CD4-positive, alpha-beta T cell (primary cell): ENCODE measurements around the gene RBMS3. TPM values are rescaled to one million over a fixed set of nuclear protein-coding genes. Genes with fewer than 3 reads are reported as not detected.

Experiments
- ATAC-seq: fragments of 200-7000 bp; cut with Tn5 transposase; one replicate; pipeline ENCODE4 v1.10.0; 2022; ENCODE audit warnings: mild to moderate bottlenecking; ENCODE audit not compliant: poor library complexity
- CTCF ChIA-PET: fragments of 350-600 bp; sonication (Branson Sonifier 250); formaldehyde crosslinking; loops from one replicate; lab custom pipeline; 2021; ENCODE audit warnings: antibody characterized with exemption, inconsistent platforms; lab: Charles Lee
- POLR2A ChIA-PET: fragments of 350-600 bp; sonication (Branson Sonifier 250); formaldehyde crosslinking; loops from one replicate; lab custom pipeline; 2021; ENCODE audit warnings: antibody characterized with exemption, inconsistent platforms; lab: Charles Lee
- DNase-seq, 14 experiments: peaks; one replicate each; pipeline ENCODE4 v3.0.0-alpha.2; 2013 to 2020; ENCODE audit warnings: mixed read lengths in 2 of 14
- H3K27ac ChIP-seq, 2 donors: one replicate each; pipeline versions ENCODE4 v1.5.1 to v1.7.0; 2013; ENCODE audit warnings: low read length in 2 of 2, low read depth in 1 of 2, mild to moderate bottlenecking in 1 of 2
- H3K27me3 ChIP-seq, 2 experiments: 1 replicate in 1 of 2; 2 replicates in 1 of 2; pipeline versions ENCODE4 v1.6.1 to v1.7.0; 2013; ENCODE audit warnings: low read length in 2 of 2, control low read depth in 1 of 2, mild to moderate bottlenecking in 1 of 2, moderate library complexity in 1 of 2; ENCODE audit not compliant: insufficient read depth in 2 of 2, control insufficient read depth in 1 of 2
- H3K36me3 ChIP-seq: one replicate; pipeline ENCODE4 v1.6.1; 2013; ENCODE audit warnings: low read length, control low read depth; ENCODE audit not compliant: insufficient read depth
- H3K4me1 ChIP-seq: one replicate; pipeline ENCODE4 v1.6.1; 2013; ENCODE audit warnings: low read length, control low read depth; ENCODE audit not compliant: insufficient read depth
- H3K4me3 ChIP-seq: one replicate; pipeline ENCODE4 v1.5.1; 2013; ENCODE audit warnings: mild to moderate bottlenecking, low read length, moderate library complexity
- H3K9me3 ChIP-seq, 2 experiments: 1 replicate in 1 of 2; 2 replicates in 1 of 2; pipeline versions ENCODE4 v1.6.1 to v1.7.0; 2013; ENCODE audit warnings: low read length in 2 of 2, mild to moderate bottlenecking in 2 of 2, control low read depth in 1 of 2, moderate library complexity in 1 of 2; ENCODE audit not compliant: control insufficient read depth in 1 of 2, insufficient read depth in 1 of 2
- H3K27ac Mint-ChIP-seq: one replicate; pipeline ENCODE4 v1.8.0; 2020; ENCODE audit warnings: mixed read lengths
- H3K27me3 Mint-ChIP-seq: one replicate; pipeline ENCODE4 v1.8.0; 2021; ENCODE audit warnings: mixed read lengths
- H3K36me3 Mint-ChIP-seq: one replicate; pipeline ENCODE4 v1.8.0; 2021; ENCODE audit warnings: low read depth, mixed read lengths
- H3K4me1 Mint-ChIP-seq: one replicate; pipeline ENCODE4 v1.8.0; 2021; ENCODE audit warnings: low read depth, mixed read lengths
- H3K4me3 Mint-ChIP-seq: one replicate; pipeline ENCODE4 v1.8.0; 2020; ENCODE audit warnings: mild to moderate bottlenecking, mixed read lengths
- H3K9me3 Mint-ChIP-seq: one replicate; pipeline ENCODE4 v1.8.0; 2020; ENCODE audit warnings: mixed read lengths
- CTCF ChIP-seq: fragments of 200-600 bp; IDR thresholded peaks from one replicate; pipeline ENCODE4 v1.8.0; 2022; ENCODE audit warnings: antibody characterized with exemption, mild to moderate bottlenecking
- intact Hi-C, 2 experiments: fragments of 100-400 bp; cut with DNase I in 1 of 2; cut with micrococcal nuclease in 1 of 2; formaldehyde crosslinking; loops; one replicate each; pipeline versions ENCODE4 v1.15.1 to v1.9.0; 2023 to 2025; cut with DNase I, micrococcal nuclease
- total RNA-seq, 174 experiments: library from RNA in 2 of 174; stranded (reverse) in 2 of 174; gene quantifications; one replicate each; pipeline ENCODE4 v1.2.3 and lab custom pipeline; 2021 to 2026

The RBMS3 gene
- total RNA-seq, 2 experiments from 2014 or later, result 1.6 to 1.7 TPM

GRCh38 chr3:29695643-29696198, 414.9 kb downstream of the RBMS3 start:
- H3K4me1 Mint-ChIP-seq, result no peaks in the 10 kb centered on the region
- no peak overlapping the region for H3K27ac Mint-ChIP-seq
- Histone ChIP-seq H3K4me1 (no peaks in the 10 kb centered on the region), H3K27me3 (no peaks in the 10 kb centered on the region), H3K36me3 (no peaks in the 10 kb centered on the region), H3K9me3 (no peaks in the 10 kb centered on the region), H3K27ac (no peak overlapping the region), H3K4me3 (no peak overlapping the region)
- no peaks in the 10 kb centered on the region for H3K27me3 Mint-ChIP-seq
- CTCF ChIA-PET, result no interaction called here
- no peak overlapping the region for H3K4me3 Mint-ChIP-seq
- DNase-seq (no peak), ATAC-seq (no peak)
- TF ChIP-seq CTCF, result no peak
- intact Hi-C loops, result no loop called here
- H3K36me3 Mint-ChIP-seq, result no peaks in the 10 kb centered on the region
- peaks cover 7% of the 10 kb centered on the region for H3K9me3 Mint-ChIP-seq
- POLR2A ChIA-PET, result no interaction called here

GRCh38 chr3:29696311-29696710, 415.4 kb downstream of the RBMS3 start:
- POLR2A ChIA-PET, result no interaction called here
- Mint-ChIP-seq H3K9me3 (peaks cover 7% of the 10 kb centered on the region), H3K36me3 (no peaks in the 10 kb centered on the region), H3K4me3 (no peak overlapping the region), H3K27me3 (no peaks in the 10 kb centered on the region), H3K27ac (no peak overlapping the region), H3K4me1 (no peaks in the 10 kb centered on the region)
- H3K4me3 ChIP-seq, result no peak overlapping the region
- intact Hi-C loops, result no loop called here
- no peak overlapping the region for H3K27ac ChIP-seq
- H3K27me3 ChIP-seq, result no peaks in the 10 kb centered on the region
- ATAC-seq (no peak), DNase-seq (no peak)
- H3K4me1 ChIP-seq, result no peaks in the 10 kb centered on the region
- H3K36me3 ChIP-seq, result no peaks in the 10 kb centered on the region
- CTCF ChIA-PET, result interaction anchor here (0.6 kb wide), 1 partner anchor 103 kb away, joined by 3 read pairs; no protein-coding TSS in a partner anchor
- peaks cover 0 to 5% of the 10 kb centered on the region in 2 experiments for H3K9me3 ChIP-seq
- TF ChIP-seq CTCF, result no peak

- no peaks in the 10 kb centered on the region for H3K4me1 Mint-ChIP-seq
- no peaks in the 10 kb centered on the region for H3K36me3 ChIP-seq
- ChIA-PET POLR2A (no interaction called here), CTCF (no interaction called here)
- H3K27me3 Mint-ChIP-seq, result no peaks in the 10 kb centered on the region
- H3K36me3 Mint-ChIP-seq, result no peaks in the 10 kb centered on the region
- H3K4me3 Mint-ChIP-seq, result no peak overlapping the region
- ATAC-seq, result no peak
- H3K27ac ChIP-seq, result no peak overlapping the region
- H3K9me3 Mint-ChIP-seq, result peaks cover 7% of the 10 kb centered on the region
- H3K4me3 ChIP-seq, result no peak overlapping the region
- H3K9me3 ChIP-seq, result peaks cover 0 to 18% of the 10 kb centered on the region in 2 experiments
- no peaks in the 10 kb centered on the region for H3K27me3 ChIP-seq
- no peaks in the 10 kb centered on the region for H3K4me1 ChIP-seq
- intact Hi-C loops, result no loop called here
- TF ChIP-seq CTCF, result no peak
- DNase-seq, result no peak
- no peak overlapping the region for H3K27ac Mint-ChIP-seq
Measured at GRCh38 chr3:29697989-29698388, 417.1 kb downstream of the RBMS3 start.
